B cell (primary cell): Measurements from ENCODE around the gene GNA14.
"Not testable (repeated sequence)": the region's sequence is repeated elsewhere in the genome, so short reads cannot be mapped to it uniquely, and the experiment has no call there.

Experiments
- EZH2 ChIP-seq: IDR thresholded peaks from 2 replicates; pipeline ENCODE4 v1.6.1; 2012; ENCODE audit warnings: borderline replicate concordance, low read depth, mild to moderate bottlenecking, moderate library complexity, low read length; ENCODE audit not compliant: insufficient read depth, poor library complexity, severe bottlenecking
- TF ChIP-seq, protein P1 (sequence below): fragments of 200-600 bp; IDR thresholded peaks from one replicate; pipeline ENCODE4 v1.8.0; 2022; ENCODE audit warnings: antibody characterized with exemption, mild to moderate bottlenecking

DNA sequence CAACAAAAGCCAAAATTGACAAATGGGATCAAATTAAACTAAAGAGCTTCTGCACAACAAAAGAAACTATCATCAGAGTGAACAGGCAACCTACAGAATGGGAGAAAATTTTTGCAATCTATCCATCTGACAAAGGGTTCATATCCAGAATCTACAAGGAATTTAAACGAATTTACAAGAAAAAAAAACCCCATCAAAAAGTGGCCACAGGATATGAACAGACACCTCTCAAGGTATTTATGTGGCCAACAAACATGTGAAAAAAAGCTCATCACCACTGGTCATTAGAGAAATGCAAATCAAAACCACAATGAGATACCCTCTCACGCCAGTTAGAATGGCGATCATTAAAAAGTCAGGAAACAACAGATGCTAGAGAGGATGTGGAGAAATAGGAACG, 19.3 kb downstream of the GNA14 start:
- TF ChIP-seq, protein P1, sequence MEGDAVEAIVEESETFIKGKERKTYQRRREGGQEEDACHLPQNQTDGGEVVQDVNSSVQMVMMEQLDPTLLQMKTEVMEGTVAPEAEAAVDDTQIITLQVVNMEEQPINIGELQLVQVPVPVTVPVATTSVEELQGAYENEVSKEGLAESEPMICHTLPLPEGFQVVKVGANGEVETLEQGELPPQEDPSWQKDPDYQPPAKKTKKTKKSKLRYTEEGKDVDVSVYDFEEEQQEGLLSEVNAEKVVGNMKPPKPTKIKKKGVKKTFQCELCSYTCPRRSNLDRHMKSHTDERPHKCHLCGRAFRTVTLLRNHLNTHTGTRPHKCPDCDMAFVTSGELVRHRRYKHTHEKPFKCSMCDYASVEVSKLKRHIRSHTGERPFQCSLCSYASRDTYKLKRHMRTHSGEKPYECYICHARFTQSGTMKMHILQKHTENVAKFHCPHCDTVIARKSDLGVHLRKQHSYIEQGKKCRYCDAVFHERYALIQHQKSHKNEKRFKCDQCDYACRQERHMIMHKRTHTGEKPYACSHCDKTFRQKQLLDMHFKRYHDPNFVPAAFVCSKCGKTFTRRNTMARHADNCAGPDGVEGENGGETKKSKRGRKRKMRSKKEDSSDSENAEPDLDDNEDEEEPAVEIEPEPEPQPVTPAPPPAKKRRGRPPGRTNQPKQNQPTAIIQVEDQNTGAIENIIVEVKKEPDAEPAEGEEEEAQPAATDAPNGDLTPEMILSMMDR = not testable (repeated sequence)
- TF ChIP-seq EZH2 = not testable (repeated sequence)
